GM19099 (cell line): ENCODE measurements around the gene KLHL30.

Experiments used
- POLR2A ChIP-seq: IDR thresholded peaks from 3 replicates; pipeline ENCODE4 v1.6.1; 2011; ENCODE audit warnings: low read depth; ENCODE audit not compliant: insufficient read length; ENCODE audit errors: extremely low read depth

The KLHL30 gene

GRCh38 chr2:238099714-238100048 lies 38.8 kb upstream of the KLHL30 start:
- no peak for TF ChIP-seq POLR2A

GRCh38 chr2:238100049-238100820 lies 38.2 kb upstream of the KLHL30 start, which contains the start of gene ESPNL:
TSS of gene ESPNL (plus strand) at chr2:238100340. CDS start at chr2:238100420, 80 bp downstream.
- TF ChIP-seq POLR2A = no peak

GRCh38 chr2:238100821-238101771 lies 37.4 kb upstream of the KLHL30 start:
- TF ChIP-seq POLR2A = no peak

- TF ChIP-seq POLR2A = no peak
Observed at GRCh38 chr2:238101891-238102841, 36.3 kb upstream of the KLHL30 start.

- TF ChIP-seq POLR2A = no peak
Observed at GRCh38 chr2:238102865-238103264, 35.6 kb upstream of the KLHL30 start.

- TF ChIP-seq POLR2A = no peak
Observed at GRCh38 chr2:238103465-238104225, 34.8 kb upstream of the KLHL30 start.

- TF ChIP-seq POLR2A = no peak
Observed at GRCh38 chr2:238104226-238104690, 34.2 kb upstream of the KLHL30 start.

- TF ChIP-seq POLR2A = no peak
Observed at GRCh38 chr2:238104691-238105371, 33.6 kb upstream of the KLHL30 start.

- no peak for TF ChIP-seq POLR2A
Observed at GRCh38 chr2:238105506-238106338, 32.7 kb upstream of the KLHL30 start.

GRCh38 chr2:238106339-238106697 lies 32.1 kb upstream of the KLHL30 start:
- TF ChIP-seq POLR2A = no peak

- no peak for TF ChIP-seq POLR2A
Observed at GRCh38 chr2:238106698-238107524, 31.6 kb upstream of the KLHL30 start.

GRCh38 chr2:238107525-238108422 lies 30.7 kb upstream of the KLHL30 start:
- peak; percentile 57 for TF ChIP-seq POLR2A
